ENCODE results near the gene TMEM163.
"Not testable (repeated sequence)": the region's sequence is repeated elsewhere in the genome, so short reads cannot be mapped to it uniquely, and the experiment has no call there.

Gene TMEM163

DNA sequence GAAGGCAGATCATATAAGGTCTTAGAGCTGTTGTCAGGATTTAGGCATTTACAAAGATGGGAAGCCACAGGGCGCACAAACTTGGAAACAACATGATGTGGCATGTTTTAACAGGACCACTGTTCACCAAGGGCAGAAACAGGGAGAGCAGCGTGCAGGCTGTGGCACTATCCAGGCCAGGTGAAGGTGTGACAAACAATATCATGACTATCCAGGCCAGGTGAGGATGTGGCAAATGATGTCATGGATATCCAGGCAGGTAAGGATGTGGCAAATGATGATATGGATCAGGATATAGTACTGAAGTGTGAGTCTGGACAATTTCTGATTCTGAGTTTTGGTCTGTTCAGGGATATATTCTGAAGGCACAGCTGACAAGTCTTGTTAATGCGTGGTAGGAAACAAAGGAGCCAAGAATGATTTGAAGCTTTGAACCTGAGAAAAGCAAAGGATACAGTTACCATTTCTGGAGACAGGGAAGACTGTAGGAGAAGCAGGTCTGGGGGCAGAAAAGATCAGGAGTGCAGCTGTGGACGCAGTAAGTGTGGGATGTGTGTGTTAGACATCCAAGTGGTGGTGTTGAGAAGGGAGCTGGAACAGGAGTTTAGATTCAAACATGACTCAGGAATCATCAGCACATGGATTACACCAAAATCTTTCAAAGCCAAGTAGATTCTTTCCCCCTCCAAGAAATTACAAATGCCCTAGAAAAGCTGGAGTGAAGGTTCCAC lies 205.9 kb downstream of the TMEM163 start:
- no peak for DNase-seq

DNA sequence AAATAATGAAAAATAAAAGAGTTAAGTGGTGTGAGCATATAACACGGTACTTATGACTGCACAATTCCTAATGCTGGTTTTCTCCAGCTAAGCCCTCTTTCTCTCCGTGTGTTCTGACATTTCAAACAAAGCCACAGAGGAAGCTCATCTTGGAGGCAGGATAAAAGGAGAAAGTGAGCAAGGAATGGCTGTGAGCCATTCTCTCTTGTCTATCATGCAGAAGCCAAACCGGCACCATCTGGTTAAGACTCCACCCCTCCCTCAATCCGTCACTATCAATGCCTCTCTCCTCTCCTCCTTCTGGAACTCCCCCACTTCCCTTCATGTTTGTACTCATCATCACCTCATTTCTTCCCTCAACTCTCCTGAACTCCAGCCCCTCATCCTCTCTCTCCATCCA lies 210.4 kb downstream of the TMEM163 start:
- DNase-seq: no peak

DNA sequence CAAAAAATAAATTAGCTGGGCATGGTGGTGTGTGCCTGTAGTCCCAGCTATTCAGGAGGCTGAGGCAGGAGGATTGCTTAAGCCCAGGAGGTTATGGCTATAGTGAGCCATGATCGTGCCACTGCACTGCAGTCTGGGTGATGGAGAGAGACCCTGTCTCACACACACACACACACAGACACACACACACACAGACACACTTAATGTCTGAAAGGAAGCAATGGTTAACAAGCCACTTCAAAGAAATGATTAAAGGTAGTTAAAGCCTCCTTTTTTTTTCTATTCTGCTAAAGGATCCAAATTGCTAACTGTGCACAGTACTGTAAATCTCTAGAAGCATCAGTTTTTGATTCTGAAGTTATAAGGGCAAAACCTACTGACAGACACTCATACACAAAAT lies 211.1 kb downstream of the TMEM163 start:
- DNase-seq: no peak

DNA sequence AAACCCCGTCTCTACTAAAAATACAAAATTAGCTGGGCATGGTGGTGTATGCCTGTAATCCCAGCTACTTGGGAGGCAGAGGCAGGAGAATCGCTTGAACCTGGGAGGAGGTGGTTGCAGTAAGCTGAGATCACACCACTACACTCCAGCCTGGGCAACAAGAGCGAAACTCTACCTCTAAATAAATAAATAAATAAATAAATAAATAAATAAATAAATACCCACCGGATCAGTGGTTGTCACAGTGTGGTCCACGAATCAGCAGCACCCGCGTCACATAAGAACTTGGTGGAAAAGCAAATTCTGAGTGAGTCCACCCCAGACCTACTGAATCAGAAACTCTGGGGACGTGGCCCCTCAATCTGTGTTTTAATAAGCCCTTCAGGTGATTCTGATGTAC lies 211.6 kb downstream of the TMEM163 start:
- DNase-seq: not testable (repeated sequence)

DNA sequence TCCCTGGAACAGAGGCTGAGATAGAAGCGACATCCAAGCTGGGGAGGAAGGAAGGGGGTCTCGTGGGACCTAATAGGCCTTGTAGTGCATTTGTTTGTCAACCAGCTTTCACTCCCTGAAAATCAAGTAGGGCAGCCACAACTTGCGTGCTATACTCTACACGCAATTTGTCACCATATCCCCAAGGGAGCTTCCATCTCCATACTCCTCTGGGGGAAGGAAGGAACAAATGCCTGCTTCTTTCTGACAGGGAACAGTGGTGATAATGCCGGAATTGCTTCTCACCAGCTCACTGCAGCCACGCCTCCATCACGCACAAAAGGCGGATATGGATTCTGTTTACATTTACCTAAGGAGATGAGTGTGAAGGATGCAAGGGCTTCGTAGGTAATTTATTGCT lies 213.4 kb downstream of the TMEM163 start:
- DNase-seq: no peak

DNA sequence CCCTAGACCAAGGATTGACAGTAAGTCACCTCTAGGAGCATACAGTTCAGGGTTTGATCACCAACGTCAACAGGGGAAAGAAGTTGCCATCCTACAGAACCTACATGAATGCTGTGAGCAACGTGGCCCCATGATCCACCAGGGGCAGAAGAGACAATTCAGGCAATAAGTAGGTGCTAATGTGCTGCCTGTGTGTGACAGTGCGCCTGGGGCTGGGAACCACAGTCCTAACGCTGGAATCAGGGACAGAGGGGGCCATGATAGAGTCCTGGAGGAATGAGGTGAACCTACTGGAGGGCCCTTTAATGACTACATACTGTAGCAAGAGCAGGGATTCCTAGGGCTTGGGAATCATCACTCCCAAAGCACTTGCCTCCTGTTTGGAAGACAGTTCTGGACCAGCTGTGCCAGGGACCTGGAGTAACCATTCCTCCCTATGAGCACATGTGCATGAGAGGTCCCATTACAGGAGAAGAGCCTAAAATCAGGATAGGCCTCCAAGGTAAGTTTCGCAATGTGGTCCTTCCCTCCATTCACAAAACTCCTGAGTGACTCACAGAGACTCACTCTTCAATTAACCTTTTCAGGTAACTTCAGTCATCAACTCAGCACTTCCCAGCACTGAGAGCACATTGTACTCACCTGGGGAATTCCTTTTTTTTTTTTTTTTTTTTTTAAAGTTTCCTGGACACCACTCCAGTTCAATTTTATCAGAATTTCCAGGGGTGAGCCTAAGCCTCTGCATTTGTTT lies 214.0 kb downstream of the TMEM163 start:
- no peak for DNase-seq

DNA sequence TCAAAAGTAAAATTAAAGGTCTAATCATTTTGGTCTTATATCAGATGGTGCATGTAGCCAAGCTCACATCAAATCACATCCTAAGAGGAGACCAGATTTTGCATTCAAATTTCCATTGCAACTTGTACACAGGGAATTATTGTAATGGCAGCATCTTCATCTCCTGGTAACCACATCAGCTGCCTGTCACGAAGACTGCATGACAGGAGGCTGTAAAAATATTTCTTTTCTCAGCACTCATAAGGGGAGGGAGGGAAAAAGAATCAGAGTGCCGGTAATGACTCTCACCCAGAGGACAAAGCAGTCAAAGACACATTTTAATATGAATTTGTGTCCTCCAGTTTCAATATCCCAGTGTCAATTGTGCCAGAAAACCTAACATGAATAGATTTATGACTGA lies 216.7 kb downstream of the TMEM163 start:
- no peak for DNase-seq

DNA sequence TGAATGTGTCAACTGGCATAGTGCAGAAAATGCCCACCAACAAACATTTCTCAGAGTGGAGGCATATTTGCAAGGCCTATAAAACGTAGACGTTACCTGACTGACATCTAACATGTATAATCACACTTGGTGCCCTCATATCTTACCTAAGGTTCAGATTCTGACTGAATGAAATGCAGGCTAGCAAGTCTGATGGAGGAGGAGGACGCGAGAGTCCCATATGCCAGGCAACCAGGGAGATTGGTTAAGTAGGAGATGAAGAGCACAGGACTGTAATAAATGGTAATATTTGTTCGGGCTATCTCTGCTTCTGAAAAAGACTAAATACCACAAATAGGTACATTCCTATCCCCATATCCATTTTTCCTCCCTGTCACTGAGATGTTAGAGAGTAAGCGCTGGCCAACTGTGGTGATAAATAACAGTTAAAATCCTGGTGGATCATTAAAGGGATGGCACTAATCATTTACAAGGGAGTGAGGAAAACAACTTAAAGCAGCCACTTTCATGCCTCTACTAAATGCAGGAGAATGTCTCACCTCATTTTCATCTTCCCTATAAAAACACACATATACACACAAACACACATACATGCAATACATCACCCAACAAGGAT lies 217.2 kb downstream of the TMEM163 start:
- no peak for DNase-seq

DNA sequence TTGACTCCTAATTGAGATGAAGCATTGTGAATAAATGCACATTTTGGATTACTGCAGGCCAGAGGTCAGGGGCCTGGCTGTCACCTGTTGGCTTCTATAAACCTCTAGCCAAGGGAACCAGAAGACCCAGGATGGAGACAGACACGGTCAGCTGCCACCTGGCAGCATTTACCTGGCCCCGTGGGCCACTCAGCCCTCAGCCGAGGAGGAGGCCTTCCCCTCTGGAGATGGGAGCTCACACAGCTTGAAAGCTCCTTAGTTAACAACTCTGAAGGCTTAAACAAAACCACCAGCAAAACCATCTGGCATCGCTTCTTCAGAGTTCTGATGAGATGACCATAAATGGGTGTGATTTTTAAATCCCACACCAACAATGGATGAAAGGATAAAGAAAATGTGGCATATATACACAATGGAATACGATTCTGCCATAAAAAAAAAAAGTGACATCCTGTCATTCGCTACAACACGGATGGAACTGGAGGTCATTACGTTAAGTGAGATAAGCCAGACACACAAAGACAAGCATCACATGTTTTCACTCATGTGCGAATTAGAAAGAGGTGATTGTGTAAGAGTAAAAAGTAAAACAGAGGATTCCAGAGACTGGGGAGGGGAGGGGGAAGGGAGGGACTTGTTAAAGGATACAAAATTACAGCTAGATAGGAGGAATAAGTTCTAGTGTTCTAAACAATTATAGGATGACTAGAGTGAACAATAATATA lies 218.4 kb downstream of the TMEM163 start:
- DNase-seq: no peak

DNA sequence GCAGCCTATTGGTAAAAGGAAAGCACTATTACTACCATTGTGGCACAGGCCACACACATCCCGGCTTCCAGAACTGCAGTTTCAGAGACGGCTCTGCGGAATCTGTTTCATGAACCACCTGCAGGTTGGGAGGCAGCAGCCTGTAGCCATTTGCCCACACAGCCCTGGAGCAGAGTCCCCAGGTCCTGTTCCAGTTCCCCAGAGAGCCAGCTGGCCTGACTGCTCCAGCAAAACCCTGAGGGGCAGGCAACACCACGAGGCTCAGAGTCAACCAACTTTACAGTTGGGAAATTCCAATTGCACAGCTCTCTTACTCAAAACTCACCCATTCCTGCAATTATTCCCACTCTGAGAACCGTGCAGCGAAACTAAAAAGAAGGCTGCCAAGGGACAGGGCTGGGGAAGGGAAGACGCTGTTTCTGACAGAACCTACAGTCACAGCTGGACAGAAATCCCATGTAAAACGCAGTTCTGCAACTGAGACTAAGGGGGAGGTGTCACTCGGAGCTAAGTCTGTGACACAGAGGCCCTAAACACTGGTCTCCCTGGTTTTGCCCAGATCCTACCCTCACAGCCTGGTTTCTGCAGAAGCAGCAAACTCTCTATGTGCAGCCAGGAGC lies 219.4 kb downstream of the TMEM163 start:
- no peak for DNase-seq

DNA sequence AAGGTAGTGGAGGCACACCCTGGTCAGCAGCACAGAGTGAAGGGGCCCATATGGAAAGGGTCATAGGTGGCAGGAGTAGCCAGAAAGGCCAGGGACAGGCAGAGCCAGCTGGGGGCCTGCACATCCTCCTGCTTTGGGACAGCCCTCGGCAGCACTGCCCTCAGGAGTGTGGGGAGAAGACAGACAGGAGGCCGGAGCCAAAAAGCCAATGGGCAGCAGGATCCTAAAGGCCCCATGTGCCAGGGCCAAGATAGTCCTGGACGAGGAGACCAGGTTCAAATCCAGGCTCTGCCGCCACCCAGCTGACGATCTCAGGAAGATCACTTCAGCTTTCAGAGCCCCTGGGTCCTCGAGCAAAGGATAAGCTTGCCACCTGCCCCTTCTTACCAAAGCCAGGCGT lies 220.1 kb downstream of the TMEM163 start:
- no peak for DNase-seq

DNA sequence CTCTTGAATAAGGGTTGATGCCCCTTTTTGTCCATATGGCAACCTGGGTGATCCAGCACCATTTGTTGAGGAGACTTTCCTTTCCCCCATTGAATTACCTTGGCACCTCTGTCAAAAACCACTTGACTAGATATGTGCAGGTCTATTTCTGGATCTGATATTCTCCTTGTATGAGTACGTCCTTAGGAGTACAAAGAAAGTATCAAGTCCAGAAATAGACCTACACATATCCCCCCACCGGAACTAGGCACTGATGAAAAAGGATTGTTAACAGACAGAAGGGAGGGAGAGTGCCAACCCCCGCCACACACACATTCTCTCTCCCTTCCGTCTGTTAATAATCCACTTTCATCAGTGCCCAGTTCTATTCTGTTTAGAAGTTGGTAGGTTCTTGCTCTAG lies 225.0 kb downstream of the TMEM163 start:
- DNase-seq: no peak

DNA sequence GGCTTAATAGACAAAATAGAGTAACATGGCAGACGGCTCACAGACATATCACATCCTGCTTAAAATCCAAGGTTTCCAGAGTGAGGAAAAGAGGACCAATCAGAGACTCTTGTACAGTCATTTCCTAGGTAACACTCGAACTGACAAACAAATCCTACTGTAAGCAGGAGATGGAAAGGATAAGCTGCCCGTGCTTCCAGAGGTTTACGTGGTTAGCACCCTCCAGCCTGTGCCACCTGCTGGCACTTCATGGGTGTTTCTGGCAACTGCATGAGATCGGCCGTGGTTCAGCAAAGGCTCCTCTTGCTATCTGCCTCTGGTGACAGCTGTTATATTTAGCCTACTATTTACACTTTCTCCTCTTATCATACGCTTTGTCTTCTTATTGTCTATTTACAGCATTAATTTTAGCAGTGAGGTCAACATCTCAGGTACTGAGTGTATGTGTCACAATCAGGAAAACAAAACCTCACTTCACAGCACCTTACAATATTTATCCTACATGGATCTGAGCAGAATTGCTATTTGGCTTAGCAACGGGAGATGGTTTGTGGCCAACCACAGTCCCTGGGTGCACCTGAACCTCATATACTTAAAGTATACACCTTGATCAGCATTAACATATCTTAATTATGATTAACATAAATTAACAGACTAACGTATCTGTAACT lies 226.9 kb downstream of the TMEM163 start:
- no peak for DNase-seq

DNA sequence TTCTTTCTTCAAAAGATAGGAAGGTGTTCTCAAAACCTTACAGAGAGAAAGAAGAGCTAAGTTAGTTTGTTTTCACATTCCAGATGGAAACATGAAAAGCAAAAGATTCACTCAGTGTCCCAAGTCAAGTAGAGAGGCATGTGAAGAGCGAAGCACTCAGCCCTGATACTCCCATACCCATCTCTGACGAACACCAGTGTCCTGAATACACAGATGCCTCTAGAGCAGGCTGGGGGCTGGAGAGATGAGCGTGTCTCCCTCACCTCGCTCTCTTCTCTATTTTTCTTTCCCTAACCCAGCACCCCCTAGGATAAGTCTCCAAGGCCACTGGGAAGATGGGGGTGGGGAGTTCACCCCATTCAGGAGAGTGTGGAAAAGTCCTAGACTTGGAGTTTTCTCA lies 227.8 kb downstream of the TMEM163 start:
- no peak for DNase-seq

DNA sequence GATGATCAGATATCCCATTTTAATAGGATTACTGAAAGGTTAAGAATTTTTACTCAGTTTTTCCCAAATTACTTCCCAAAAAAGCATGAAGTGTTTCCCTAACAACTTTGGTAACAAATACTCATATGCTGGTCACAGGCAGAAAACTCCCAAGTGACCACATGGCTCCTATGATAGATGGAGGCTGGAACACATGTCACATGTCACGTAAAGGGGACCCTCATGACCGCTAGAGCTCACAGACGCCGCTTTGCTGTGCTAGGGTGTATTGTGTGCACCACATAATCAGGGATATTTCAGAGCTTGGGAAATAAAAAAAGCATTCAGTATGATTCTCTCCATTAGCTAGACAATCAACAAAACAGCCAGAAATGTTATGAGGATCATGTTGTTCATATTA lies 228.2 kb downstream of the TMEM163 start:
- DNase-seq: no peak

DNA sequence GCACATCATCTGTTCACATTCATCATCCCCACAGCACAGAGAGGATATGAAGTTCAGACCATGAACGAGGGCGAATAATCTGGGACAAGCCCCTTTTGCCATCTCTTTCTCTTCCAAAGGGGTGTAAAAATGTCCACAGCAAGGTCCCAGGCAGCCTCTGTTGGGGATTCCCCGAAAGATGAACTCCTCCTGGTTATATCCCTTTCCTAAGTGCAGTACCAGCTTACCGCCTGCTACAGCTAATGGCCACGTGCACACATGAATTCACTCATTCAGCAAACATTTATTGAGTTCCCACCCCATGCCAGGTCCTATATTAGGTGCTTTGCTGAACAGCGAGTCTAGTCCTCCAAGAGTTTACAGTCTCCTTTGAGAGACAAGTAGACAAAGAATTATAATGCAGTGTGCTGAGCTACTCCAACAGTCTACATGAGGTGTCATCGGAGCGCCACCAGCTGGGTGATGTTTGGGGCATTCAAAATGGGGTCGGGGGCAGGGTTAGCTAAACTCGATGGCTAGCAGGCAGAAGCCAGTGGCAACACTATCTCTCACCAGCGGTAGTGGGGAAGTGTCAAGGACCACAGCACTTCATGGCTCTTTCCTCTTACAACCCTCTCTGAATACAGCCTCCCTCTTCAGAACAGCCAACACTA lies 228.9 kb downstream of the TMEM163 start:
- no peak for DNase-seq

DNA sequence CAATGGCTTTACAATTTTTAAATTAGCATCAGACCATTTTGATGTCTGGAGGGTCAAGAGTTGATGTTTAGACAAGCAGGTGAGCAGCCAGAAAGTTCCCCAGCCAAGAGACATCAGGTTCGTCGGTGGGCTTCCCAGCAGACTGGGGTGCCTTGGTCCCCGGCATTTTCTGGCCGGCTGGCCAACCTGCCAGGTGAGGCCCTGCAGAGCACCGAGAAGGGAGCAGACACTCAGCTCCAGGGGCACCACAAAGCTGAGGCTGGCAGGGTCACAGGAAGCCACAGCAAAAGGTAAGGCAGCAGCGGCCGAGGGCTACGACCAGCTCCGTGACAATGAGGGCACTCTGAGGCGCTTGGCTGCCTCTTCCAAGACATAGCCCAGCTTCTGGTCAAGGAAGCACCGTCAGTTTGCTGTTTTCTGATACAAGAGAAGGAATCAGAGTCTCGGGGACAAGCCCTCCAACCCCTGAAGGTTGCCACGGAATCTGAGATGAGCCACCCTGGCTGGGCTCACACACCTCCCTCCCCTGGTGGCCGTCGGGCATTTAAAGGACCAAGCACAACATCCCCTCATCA lies 235.9 kb downstream of the TMEM163 start:
- DNase-seq: no peak

DNA sequence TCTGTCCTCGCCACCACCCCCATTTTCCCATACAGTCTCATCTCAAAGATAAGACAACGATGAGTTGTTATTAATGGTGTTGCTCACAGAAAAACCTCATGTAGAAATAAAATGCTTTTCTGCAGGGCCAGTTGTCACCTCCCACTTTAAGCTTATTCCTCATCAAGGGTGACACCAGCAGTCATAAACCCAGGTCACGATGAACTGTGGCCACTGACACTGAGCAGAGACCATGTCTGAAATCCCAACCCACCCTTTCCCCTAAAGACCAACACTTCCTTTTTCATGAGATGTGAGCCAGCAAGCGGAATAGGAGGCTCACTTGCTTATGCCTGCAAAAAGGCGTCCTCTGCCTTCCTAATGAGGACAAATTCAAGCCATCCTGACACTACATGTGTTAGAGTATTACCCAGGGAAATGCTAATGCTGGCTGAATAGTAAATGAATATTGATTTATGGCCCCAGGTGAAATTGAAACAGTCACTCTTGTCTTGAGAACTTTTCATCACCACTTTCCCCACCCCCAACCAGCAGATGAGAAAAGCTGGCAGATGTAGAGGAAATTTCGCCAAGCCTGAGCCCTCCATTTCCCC lies 236.6 kb downstream of the TMEM163 start:
- DNase-seq: no peak

DNA sequence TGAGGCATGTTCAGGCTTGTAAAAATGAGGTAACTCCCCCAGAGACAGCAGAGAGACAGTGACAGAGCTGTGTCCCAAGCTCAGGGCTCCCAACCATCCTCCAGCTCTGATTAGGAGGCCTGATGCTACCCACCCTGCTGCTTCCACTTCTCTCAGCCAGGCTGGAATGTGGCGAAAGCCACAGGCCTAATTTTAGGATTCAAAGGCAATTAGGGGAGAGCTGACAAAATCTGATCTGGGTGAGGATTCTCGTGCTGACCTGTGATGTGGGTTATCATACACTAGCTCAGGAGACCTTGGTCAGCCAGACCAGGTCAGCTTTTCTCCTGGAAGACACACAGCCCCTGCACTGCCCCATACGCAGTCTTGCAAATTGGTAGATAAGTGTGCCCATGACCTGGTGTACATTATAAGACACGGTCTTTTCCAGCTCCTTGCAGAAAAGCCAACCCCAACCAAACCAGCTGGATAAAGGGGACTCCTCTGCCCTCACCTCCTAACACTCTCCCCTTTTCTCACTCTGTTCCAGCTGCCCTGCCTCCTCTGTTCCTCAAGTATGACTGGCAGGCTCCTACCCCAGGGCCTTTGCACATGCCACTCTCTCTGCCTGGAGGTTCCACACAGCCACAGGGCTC lies 239.0 kb downstream of the TMEM163 start:
- DNase-seq: no peak

DNA sequence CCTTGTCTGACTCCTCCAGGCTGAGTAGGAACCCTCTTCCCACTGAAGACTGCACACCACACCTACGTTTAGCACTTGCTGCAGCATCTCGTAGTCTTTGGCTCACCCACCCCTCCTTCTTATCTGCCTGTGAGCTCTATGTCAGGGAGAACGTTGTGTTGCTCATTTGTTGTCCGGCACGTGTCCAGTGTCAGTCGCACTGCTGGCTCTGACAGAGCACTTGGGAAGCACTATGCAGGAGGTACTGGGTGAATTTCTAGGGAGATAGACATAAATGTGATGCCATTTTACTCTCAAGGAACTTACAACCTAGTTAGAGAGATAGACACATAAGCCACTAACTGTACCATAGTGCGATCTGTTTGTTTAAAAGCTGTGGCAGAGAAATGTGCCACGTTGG lies 241.8 kb downstream of the TMEM163 start:
- not testable (repeated sequence) for DNase-seq

Measured in activated gamma-delta T cell (primary cell).